Panc1 (cell line): ENCODE measurements around the gene CORO1C.

Source experiments
- CTCF ChIP-seq: fragments of 450-650 bp; IDR thresholded peaks from 2 replicates; pipeline ENCODE4 v1.5.1; 2017; ENCODE audit warnings: mild to moderate bottlenecking
- SIN3A ChIP-seq: IDR thresholded peaks from 2 replicates; pipeline ENCODE4 v1.6.1; 2012; ENCODE audit warnings: low read depth, mild to moderate bottlenecking, low read length, moderate library complexity, borderline replicate concordance; ENCODE audit not compliant: insufficient read depth
- TCF7L2 ChIP-seq: IDR thresholded peaks from 2 replicates; pipeline ENCODE4 v1.6.1; 2011; ENCODE audit warnings: mild to moderate bottlenecking, low read depth, low read length, inconsistent platforms

GRCh38 chr12:108599541-108599940 lies 131.8 kb downstream of the CORO1C start:
- TF ChIP-seq CTCF (no peak), TCF7L2 (no peak), SIN3A (no peak)
